H9 (cell line): ENCODE results near the gene CCDC91. TPM values are rescaled to one million over a fixed set of nuclear protein-coding genes. Genes with fewer than 3 reads are reported as not detected.

Experiments
- DNase-seq: peaks from one replicate; pipeline ENCODE4 v3.0.0-alpha.2; 2017
- H2AFZ ChIP-seq: one replicate; pipeline ENCODE4 v1.6.1; 2013; ENCODE audit warnings: mild to moderate bottlenecking, low read length, control low read depth, moderate library complexity
- H2AK5ac ChIP-seq: 2 replicates; pipeline ENCODE4 v1.6.1; 2013; ENCODE audit warnings: low read length, control low read depth, mixed read lengths; ENCODE audit not compliant: insufficient read length
- H2BK120ac ChIP-seq: one replicate; pipeline ENCODE4 v1.6.1; 2013; ENCODE audit warnings: low read depth, mild to moderate bottlenecking, low read length, control low read depth, inconsistent platforms; ENCODE audit not compliant: poor library complexity, severe bottlenecking
- H2BK12ac ChIP-seq: 2 replicates; pipeline ENCODE4 v1.6.1; 2013; ENCODE audit warnings: low read length, control low read depth, mixed read lengths, low read depth; ENCODE audit not compliant: insufficient read length
- H2BK15ac ChIP-seq: 2 replicates; pipeline ENCODE4 v1.6.1; 2013; ENCODE audit warnings: low read depth, low read length, control low read depth
- H2BK20ac ChIP-seq: one replicate; pipeline ENCODE4 v1.6.1; 2013; ENCODE audit warnings: low read depth, mild to moderate bottlenecking, low read length, control low read depth, inconsistent platforms; ENCODE audit not compliant: poor library complexity, severe bottlenecking
- H2BK5ac ChIP-seq: 2 replicates; pipeline ENCODE4 v1.6.1; 2013; ENCODE audit warnings: low read length, control low read depth, mixed read lengths; ENCODE audit not compliant: insufficient read length
- H3K14ac ChIP-seq: 2 replicates; pipeline ENCODE4 v1.6.1; 2013; ENCODE audit warnings: low read length, control low read depth; ENCODE audit not compliant: insufficient read depth
- H3K18ac ChIP-seq: 2 replicates; pipeline ENCODE4 v1.6.1; 2013; ENCODE audit warnings: low read depth, mild to moderate bottlenecking, mixed read lengths, low read length, control low read depth; ENCODE audit not compliant: insufficient read length
- H3K23ac ChIP-seq: 2 replicates; pipeline ENCODE4 v1.6.1; 2013; ENCODE audit warnings: low read length, control low read depth, mixed read lengths, low read depth; ENCODE audit not compliant: insufficient read length
- H3K23me2 ChIP-seq: 2 replicates; pipeline ENCODE4 v1.6.1; 2013; ENCODE audit warnings: low read depth, mild to moderate bottlenecking, mixed read lengths, low read length, control low read depth; ENCODE audit not compliant: insufficient read length, poor library complexity, severe bottlenecking
- H3K27ac ChIP-seq: 2 replicates; pipeline ENCODE4 v1.5.1; 2013; ENCODE audit warnings: low read length, control low read depth, mixed read lengths, low read depth; ENCODE audit not compliant: insufficient read length
- H3K27me3 ChIP-seq: 2 replicates; pipeline ENCODE4 v1.6.1; 2013; ENCODE audit warnings: low read length, control low read depth, inconsistent platforms; ENCODE audit not compliant: insufficient read depth
- H3K4ac ChIP-seq: 2 replicates; pipeline ENCODE4 v1.6.1; 2013; ENCODE audit warnings: low read depth, mild to moderate bottlenecking, control low read depth, inconsistent platforms, low read length, moderate library complexity
- H3K4me1 ChIP-seq: 2 replicates; pipeline ENCODE4 v1.6.1; 2013; ENCODE audit warnings: low read length, control low read depth, inconsistent platforms; ENCODE audit not compliant: insufficient read depth
- H3K4me2 ChIP-seq: 2 replicates; pipeline ENCODE4 v1.6.1; 2013; ENCODE audit warnings: low read length, control low read depth, mixed read lengths; ENCODE audit not compliant: insufficient read length, insufficient read depth
- H3K56ac ChIP-seq: 2 replicates; pipeline ENCODE4 v1.6.1; 2013; ENCODE audit warnings: low read depth, mild to moderate bottlenecking, mixed read lengths, low read length, control low read depth; ENCODE audit not compliant: insufficient read length
- H3K79me1 ChIP-seq: 2 replicates; pipeline ENCODE4 v1.6.1; 2013; ENCODE audit warnings: low read depth, mild to moderate bottlenecking, moderate library complexity, low read length, control low read depth, inconsistent platforms; ENCODE audit not compliant: insufficient read depth, poor library complexity, severe bottlenecking
- H3K79me2 ChIP-seq: 2 replicates; pipeline ENCODE4 v1.6.1; 2013; ENCODE audit warnings: low read length, control low read depth, inconsistent platforms; ENCODE audit not compliant: insufficient read depth
- H3K9ac ChIP-seq: 2 replicates; pipeline ENCODE4 v1.6.1; 2013; ENCODE audit warnings: low read length, control low read depth, mixed read lengths; ENCODE audit not compliant: insufficient read length; ENCODE audit errors: extremely low read depth
- H3K9me3 ChIP-seq: one replicate; pipeline ENCODE4 v1.6.1; 2013; ENCODE audit warnings: low read depth, low read length, inconsistent platforms; ENCODE audit not compliant: control insufficient read depth
- H3T11ph ChIP-seq: one replicate; pipeline ENCODE4 v1.6.1; 2013; ENCODE audit warnings: mild to moderate bottlenecking, low read length, control low read depth, inconsistent platforms
- H4K20me1 ChIP-seq: one replicate; pipeline ENCODE4 v1.6.1; 2013; ENCODE audit not compliant: control insufficient read depth, insufficient read length, insufficient read depth
- H4K5ac ChIP-seq: 2 replicates; pipeline ENCODE4 v1.6.1; 2013; ENCODE audit warnings: low read depth, mild to moderate bottlenecking, mixed read lengths, low read length, control low read depth; ENCODE audit not compliant: insufficient read length
- H4K8ac ChIP-seq: replicated peaks from 2 replicates; pipeline ENCODE4 v1.6.1; 2013; ENCODE audit warnings: low read length, control low read depth, mixed read lengths, low read depth; ENCODE audit not compliant: insufficient read length
- H4K91ac ChIP-seq: 2 replicates; pipeline ENCODE4 v1.6.1; 2013; ENCODE audit warnings: low read depth, mild to moderate bottlenecking, moderate library complexity, mixed read lengths, low read length, control low read depth; ENCODE audit not compliant: insufficient read length
- H3K27ac Mint-ChIP-seq, 3 experiments: 2 replicates in 2 of 3; 3 replicates in 1 of 3; pipeline ENCODE4 v1.8.0; 2020 to 2021; ENCODE audit warnings: mixed read lengths in 3 of 3, mild to moderate bottlenecking in 1 of 3, moderate library complexity in 1 of 3
- H3K27me3 Mint-ChIP-seq: 2 replicates; pipeline ENCODE4 v1.8.0; 2021; ENCODE audit warnings: low read depth, mild to moderate bottlenecking, moderate library complexity, mixed read lengths
- H3K36me3 Mint-ChIP-seq, 3 experiments: 2 replicates in 2 of 3; 3 replicates in 1 of 3; pipeline ENCODE4 v1.8.0; 2020 to 2021; ENCODE audit warnings: low read depth in 3 of 3, mixed read lengths in 3 of 3; ENCODE audit not compliant: insufficient read depth in 1 of 3
- H3K4me1 Mint-ChIP-seq, 2 experiments: 2 replicates each; pipeline ENCODE4 v1.8.0; 2020; ENCODE audit warnings: mixed read lengths in 2 of 2
- H3K4me3 Mint-ChIP-seq, 2 experiments: 2 replicates in 1 of 2; 3 replicates in 1 of 2; pipeline ENCODE4 v1.8.0; 2020 to 2021; ENCODE audit warnings: mild to moderate bottlenecking in 2 of 2, mixed read lengths in 2 of 2, moderate library complexity in 1 of 2
- H3K9me3 Mint-ChIP-seq, 2 experiments: 2 replicates in 1 of 2; 3 replicates in 1 of 2; pipeline ENCODE4 v1.8.0; 2020; ENCODE audit warnings: mild to moderate bottlenecking in 2 of 2, mixed read lengths in 2 of 2, moderate library complexity in 1 of 2
- WGBS: extraction: QIAGEN DNeasy Blood & Tissue Kit; methylation state at CpG from one replicate; pipeline ENCODE4 v1.1.7; 2013; ENCODE audit warnings: missing lambda C conversion rate, low lambda C conversion rate, mixed read lengths; ENCODE audit not compliant: insufficient read length; ENCODE audit errors: extremely low coverage; 5-methylcytosine and 5-hydroxymethylcytosine counted together
- total RNA-seq: library from RNA; stranded (reverse); gene quantifications from 2 replicates; pipeline ENCODE4 v1.2.1, GENCODE V29; 2021
- TF ChIP-seq, protein P1 (sequence below): fragments of 200-600 bp; sonication (generic); conservative IDR thresholded peaks from 3 replicates; pipeline ENCODE4 v1.8.0; 2021; ENCODE audit warnings: antibody characterized with exemption, mild to moderate bottlenecking

Gene CCDC91
- total RNA-seq, 1 experiment from 2014 or later, result 22.7 TPM

DNA sequence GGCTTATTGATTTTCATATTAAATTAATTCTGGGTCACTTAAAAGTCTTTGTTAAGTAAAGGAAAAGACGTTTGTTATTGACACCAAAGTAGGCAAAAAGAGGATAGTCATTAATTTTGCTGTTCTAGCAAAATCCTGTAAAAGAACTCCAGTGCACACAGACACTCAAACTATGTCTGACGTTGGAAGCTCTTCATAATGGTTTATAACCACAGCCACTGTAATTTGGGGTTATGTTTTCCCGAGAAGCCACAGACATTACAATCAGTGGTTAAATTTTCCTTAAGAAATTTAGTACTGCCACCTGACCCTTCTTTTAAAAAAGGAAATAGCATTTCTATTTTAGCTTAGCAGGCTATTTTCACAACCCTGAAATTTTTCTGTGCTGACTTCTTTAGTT lies 267.5 kb downstream of the CCDC91 start:
- no peak overlapping the region for H2BK5ac ChIP-seq
- H3K18ac ChIP-seq, result no peak overlapping the region
- no peak overlapping the region for H2AK5ac ChIP-seq
- H3K27me3 ChIP-seq, result no peaks in the 10 kb centered on the region
- no peaks in the 10 kb centered on the region for H3K79me1 ChIP-seq
- no peaks in the 10 kb centered on the region for H4K20me1 ChIP-seq
- no peak overlapping the region for H3K23ac ChIP-seq
- no peaks in the 10 kb centered on the region; the same call in 1 of the 2 replicates for H3K4me1 ChIP-seq
- no peaks in the 10 kb centered on the region for H3K79me2 ChIP-seq
- TF ChIP-seq, protein P1, sequence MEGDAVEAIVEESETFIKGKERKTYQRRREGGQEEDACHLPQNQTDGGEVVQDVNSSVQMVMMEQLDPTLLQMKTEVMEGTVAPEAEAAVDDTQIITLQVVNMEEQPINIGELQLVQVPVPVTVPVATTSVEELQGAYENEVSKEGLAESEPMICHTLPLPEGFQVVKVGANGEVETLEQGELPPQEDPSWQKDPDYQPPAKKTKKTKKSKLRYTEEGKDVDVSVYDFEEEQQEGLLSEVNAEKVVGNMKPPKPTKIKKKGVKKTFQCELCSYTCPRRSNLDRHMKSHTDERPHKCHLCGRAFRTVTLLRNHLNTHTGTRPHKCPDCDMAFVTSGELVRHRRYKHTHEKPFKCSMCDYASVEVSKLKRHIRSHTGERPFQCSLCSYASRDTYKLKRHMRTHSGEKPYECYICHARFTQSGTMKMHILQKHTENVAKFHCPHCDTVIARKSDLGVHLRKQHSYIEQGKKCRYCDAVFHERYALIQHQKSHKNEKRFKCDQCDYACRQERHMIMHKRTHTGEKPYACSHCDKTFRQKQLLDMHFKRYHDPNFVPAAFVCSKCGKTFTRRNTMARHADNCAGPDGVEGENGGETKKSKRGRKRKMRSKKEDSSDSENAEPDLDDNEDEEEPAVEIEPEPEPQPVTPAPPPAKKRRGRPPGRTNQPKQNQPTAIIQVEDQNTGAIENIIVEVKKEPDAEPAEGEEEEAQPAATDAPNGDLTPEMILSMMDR, result no peak
- no peak overlapping the region for H3K27ac ChIP-seq
- peaks cover 4 to 10% (median 9%) of the 10 kb centered on the region in 3 experiments; a peak in 5 of 7 replicates for H3K36me3 Mint-ChIP-seq
- H4K5ac ChIP-seq, result no peak overlapping the region
- no peak overlapping the region for H3K4ac ChIP-seq
- no peak overlapping the region for H2BK120ac ChIP-seq
- H2BK15ac ChIP-seq, result no peak overlapping the region
- peaks cover 0 to 3% of the 10 kb centered on the region in 2 experiments; a peak in 1 of 5 replicates for H3K9me3 Mint-ChIP-seq
- H2BK12ac ChIP-seq, result no peak overlapping the region
- no peak overlapping the region for H4K8ac ChIP-seq
- H3T11ph ChIP-seq, result no peak overlapping the region
- 0 out of 7 replicates have a peak overlapping the region, but pooled peaks of 1 of the 3 experiments have one; percentile 82 for H3K27ac Mint-ChIP-seq
- no peak for DNase-seq
- no peak overlapping the region for H3K4me2 ChIP-seq
- H3K14ac ChIP-seq, result no peak overlapping the region
- H4K91ac ChIP-seq, result no peak overlapping the region
- H3K9me3 ChIP-seq, result no peaks in the 10 kb centered on the region
- no peak overlapping the region for H2BK20ac ChIP-seq
- no peak overlapping the region for H3K56ac ChIP-seq
- H3K4me3 Mint-ChIP-seq, result no peak overlapping the region
- H3K4me1 Mint-ChIP-seq, result peaks cover 41 to 46% of the 10 kb centered on the region in 2 experiments
- no peaks in the 10 kb centered on the region for H3K27me3 Mint-ChIP-seq
- WGBS, result no CpG with 5 or more reads among the region's 3 CpGs
- no peaks in the 10 kb centered on the region for H3K23me2 ChIP-seq
- H2AFZ ChIP-seq, result no peak overlapping the region
- no peak overlapping the region for H3K9ac ChIP-seq
